Activated CD4-positive, alpha-beta T cell treated with anti-CD3 and anti-CD28 coated beads, Interleukin-2, amount 10 ng/mL, durations not matched to agents 24 days and 14 days (primary cell): ENCODE data around the gene EEF1AKMT4. TPM values are rescaled to one million over a fixed set of nuclear protein-coding genes. Genes with fewer than 3 reads are reported as not detected.
A peak's percentile ranks its signal among the peaks of the same experiment; 100 is the strongest.

Experiments
- DNase-seq: peaks from one replicate; pipeline ENCODE4 v3.0.0; 2022
- H3K27ac Mint-ChIP-seq: one replicate; pipeline ENCODE4 v1.8.0; 2022; ENCODE audit warnings: mild to moderate bottlenecking, mixed read lengths
- H3K27me3 Mint-ChIP-seq: one replicate; pipeline ENCODE4 v1.8.0; 2022; ENCODE audit warnings: mixed read lengths
- H3K36me3 Mint-ChIP-seq: one replicate; pipeline ENCODE4 v1.8.0; 2022; ENCODE audit warnings: low read depth, mild to moderate bottlenecking, mixed read lengths
- H3K4me1 Mint-ChIP-seq: one replicate; pipeline ENCODE4 v1.8.0; 2021; ENCODE audit warnings: mixed read lengths
- H3K4me3 Mint-ChIP-seq: one replicate; pipeline ENCODE4 v1.8.0; 2022; ENCODE audit warnings: mild to moderate bottlenecking, moderate library complexity, mixed read lengths
- H3K9me3 Mint-ChIP-seq: one replicate; pipeline ENCODE4 v1.8.0; 2021; ENCODE audit warnings: mixed read lengths
- intact Hi-C: fragments of 100-400 bp; cut with micrococcal nuclease; formaldehyde crosslinking; loops from one replicate; pipeline ENCODE4 v1.15.1; 2023
- total RNA-seq: library from RNA; stranded (reverse); gene quantifications from 2 replicates; pipeline ENCODE4 v1.2.3, GENCODE V29; 2022

EEF1AKMT4 gene
- total RNA-seq, 1 donor from 2014 or later = 14.3 TPM

DNA sequence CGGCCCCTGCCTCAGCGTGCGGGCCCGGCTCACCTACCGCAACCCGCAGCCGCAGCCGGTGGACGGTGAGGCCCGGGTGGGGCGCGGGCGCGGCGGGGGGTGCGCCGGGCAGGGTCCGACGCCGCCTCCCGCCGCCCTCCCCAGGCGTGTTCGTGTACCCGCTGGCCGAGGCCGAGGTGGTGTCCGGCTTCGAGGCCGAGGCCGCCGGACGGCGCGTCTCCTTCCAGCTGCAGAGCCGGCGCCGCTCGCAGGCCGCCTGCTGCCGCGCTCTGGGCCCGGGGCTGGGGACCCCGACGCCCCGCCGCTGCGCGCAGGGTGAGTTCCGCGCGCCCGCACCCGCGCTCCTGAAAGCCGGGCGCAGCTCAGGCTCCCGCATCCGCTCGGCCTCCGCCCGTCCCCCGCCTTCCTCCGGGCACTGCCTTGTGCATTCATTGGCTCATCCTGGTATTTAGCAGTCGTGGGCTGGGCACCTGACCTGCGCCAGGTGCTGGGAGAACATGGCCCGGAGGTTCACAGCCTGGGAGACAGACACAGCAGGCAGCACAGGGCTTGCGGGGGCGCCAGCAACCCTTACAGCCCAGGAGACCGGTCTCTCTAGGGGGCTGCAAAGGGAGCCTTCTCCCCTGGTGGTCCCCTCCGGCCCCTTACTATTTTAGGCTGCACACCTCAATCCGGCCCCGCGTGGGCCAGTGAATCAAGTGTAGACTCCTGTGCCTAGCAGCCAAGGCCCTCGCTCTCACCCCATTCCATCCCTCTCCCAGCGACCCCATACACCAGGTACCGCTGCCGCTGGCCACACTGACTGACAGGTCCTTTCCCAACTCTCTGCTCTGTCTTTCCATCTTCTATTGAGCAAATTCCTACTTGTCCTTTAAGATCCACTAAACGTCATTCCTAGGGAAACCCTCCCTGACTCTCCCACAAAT lies 18.6 kb upstream of the EEF1AKMT4 start:
- H3K9me3 Mint-ChIP-seq = no peaks in the 10 kb centered on the region
- H3K36me3 Mint-ChIP-seq = peaks cover 2% of the 10 kb centered on the region
- no peak for DNase-seq
- H3K27me3 Mint-ChIP-seq = peaks cover 50% of the 10 kb centered on the region
- H3K4me3 Mint-ChIP-seq = peak overlapping the region; percentile 50
- H3K4me1 Mint-ChIP-seq = peaks cover 8% of the 10 kb centered on the region
- no peak overlapping the region for H3K27ac Mint-ChIP-seq
- intact Hi-C loops = no loop called here

DNA sequence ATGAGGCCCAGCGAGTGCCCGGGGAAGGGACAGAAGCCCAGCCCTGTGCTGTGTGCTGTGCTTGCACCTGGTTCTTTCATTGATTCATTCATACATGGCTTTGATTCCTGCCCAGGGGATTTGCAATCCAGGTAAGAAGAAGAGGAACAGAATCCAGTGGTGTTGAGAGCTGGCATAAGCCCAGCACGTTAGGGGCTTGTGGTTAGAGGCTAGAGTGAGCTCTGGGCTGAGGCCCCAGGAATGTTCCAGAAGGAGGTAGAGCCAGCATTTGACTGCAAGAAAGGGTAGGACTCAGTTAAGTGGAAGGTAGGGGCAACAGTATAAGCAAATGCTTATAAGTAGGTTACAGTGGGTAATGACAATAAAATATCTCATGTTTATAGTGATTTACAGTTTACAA lies 17.8 kb upstream of the EEF1AKMT4 start:
- intact Hi-C loops = no loop called here
- DNase-seq = no peak
- Mint-ChIP-seq H3K9me3 (no peaks in the 10 kb centered on the region), H3K4me1 (peaks cover 8% of the 10 kb centered on the region), H3K36me3 (peaks cover 2% of the 10 kb centered on the region), H3K27ac (no peak overlapping the region), H3K4me3 (peak overlapping the region; percentile 50), H3K27me3 (peaks cover 45% of the 10 kb centered on the region)

DNA sequence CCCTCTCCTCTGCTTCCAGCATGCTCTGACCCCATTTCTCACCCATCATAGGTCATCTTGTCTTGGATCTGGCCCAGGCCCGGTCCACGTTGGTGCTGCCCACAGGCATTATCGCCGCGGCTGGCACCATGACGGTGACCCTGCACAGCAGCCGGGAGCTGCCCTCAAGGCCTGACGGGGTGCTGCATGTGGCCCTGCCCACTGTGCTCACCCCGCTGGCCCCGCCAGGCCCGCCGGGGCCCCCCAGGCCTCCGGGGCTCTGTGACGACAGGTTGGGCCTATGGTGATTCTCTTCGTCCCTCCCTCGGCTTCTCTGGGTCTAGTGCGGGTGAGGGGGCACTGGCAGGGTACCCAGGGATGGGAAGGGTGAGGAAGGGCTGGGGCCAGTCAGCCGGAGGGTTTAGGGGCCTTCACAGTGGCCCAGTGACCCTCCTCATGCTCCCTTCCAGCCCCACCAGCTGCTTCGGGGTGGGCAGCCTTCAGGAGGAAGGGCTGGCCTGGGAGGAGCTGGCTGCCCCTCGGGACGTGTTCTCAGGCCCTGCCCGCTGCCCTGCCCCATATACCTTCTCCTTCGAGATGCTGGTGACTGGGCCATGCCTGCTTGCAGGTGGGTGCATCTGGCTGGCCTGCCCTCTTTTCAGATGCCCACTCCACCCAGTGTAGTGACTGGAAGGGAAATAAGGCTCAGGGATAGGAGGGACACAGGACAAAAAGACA lies 16.2 kb upstream of the EEF1AKMT4 start:
- intact Hi-C loops = no loop called here
- Mint-ChIP-seq H3K36me3 (peaks cover 2% of the 10 kb centered on the region), H3K4me1 (peaks cover 8% of the 10 kb centered on the region), H3K9me3 (no peaks in the 10 kb centered on the region), H3K27me3 (peaks cover 35% of the 10 kb centered on the region), H3K27ac (no peak overlapping the region), H3K4me3 (no peak overlapping the region)
- no peak for DNase-seq

DNA sequence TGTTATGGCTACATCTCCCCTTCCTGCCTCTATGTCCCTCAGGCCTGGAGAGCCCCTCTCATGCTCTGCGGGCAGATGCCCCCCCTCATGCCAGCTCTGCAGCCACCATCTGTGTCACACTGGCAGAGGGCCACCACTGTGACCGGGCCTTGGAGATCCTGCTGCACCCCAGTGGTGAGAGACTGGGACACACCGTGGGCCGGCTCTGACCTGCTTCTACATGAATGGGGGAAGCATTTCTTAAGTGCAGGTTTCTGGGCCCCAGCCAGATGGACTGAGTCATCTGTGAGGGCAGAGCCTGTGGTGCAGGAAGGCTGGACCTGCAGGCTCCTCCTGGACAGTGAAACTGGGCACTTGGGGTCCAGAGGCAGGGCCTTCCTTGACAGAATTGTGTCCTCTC lies 15.2 kb upstream of the EEF1AKMT4 start:
- peaks cover 6% of the 10 kb centered on the region for H3K4me1 Mint-ChIP-seq
- no peak overlapping the region for H3K4me3 Mint-ChIP-seq
- intact Hi-C loops = no loop called here
- DNase-seq = no peak
- no peaks in the 10 kb centered on the region for H3K36me3 Mint-ChIP-seq
- H3K27me3 Mint-ChIP-seq = peaks cover 25% of the 10 kb centered on the region
- H3K27ac Mint-ChIP-seq = no peak overlapping the region
- no peaks in the 10 kb centered on the region for H3K9me3 Mint-ChIP-seq

DNA sequence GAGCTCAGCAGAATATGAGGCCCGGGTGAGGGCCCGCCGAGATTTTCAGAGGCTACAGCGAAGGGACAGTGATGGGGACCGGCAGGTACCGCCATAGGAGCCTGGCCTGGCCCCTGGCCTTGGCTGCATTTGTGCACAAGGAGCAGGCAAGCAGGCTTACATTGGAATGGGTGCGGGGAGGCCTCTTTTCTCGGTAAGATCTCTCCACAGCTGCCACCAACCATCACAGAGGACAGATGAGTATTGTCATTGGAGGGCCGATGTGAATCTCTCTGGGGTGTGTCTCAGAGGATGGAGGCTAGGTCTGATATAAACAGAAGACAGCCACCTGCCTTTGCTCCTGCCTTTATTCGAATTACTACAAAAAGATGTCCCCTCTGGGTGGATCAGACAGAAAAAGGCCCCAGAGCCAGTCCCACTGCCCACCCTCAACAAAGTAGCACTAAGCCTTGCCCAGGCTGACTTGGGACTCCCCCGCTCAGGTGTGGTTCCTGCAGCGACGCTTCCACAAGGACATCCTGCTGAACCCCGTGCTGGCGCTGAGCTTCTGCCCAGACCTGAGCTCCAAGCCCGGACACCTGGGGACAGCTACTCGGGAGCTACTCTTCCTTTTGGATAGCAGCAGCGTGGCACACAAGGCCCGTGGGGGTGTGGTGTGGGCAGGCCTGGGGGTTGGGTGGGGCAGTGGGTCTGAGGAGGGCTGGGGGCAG lies 14.6 kb upstream of the EEF1AKMT4 start:
- H3K4me3 Mint-ChIP-seq = no peak overlapping the region
- peaks cover 6% of the 10 kb centered on the region for H3K4me1 Mint-ChIP-seq
- intact Hi-C loops = no loop called here
- H3K36me3 Mint-ChIP-seq = no peaks in the 10 kb centered on the region
- peaks cover 25% of the 10 kb centered on the region for H3K27me3 Mint-ChIP-seq
- H3K9me3 Mint-ChIP-seq = no peaks in the 10 kb centered on the region
- no peak for DNase-seq
- H3K27ac Mint-ChIP-seq = no peak overlapping the region

DNA sequence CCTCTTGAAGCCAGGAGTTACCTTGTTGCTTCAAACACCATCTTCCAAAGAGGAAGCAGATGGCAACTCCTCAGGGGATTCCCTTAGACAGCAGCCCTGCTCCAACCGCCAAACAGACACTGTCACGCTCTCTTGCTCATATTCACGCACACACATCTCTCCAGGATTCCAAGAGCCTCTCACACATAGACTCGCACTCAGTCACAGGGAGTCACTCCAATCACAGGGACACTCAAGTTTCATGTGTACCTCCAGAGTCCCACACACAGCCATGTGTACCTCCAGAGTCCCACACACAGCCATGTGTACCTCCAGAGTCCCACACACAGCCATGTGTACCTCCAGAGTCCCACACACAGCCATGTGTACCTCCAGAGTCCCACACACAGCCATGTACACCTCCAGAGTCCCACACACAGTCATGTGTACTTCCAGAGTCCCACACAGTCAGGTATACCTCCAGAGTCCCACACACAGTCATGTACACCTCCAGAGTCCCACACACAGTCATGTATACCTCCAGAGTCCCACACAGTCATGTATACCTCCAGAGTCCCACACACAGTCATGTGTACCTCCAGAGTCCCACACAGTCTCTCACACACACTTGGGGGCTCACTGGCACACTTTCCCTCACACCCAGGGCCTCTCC lies 14.0 kb upstream of the EEF1AKMT4 start:
- peaks cover 25% of the 10 kb centered on the region for H3K27me3 Mint-ChIP-seq
- intact Hi-C loops = no loop called here

DNA sequence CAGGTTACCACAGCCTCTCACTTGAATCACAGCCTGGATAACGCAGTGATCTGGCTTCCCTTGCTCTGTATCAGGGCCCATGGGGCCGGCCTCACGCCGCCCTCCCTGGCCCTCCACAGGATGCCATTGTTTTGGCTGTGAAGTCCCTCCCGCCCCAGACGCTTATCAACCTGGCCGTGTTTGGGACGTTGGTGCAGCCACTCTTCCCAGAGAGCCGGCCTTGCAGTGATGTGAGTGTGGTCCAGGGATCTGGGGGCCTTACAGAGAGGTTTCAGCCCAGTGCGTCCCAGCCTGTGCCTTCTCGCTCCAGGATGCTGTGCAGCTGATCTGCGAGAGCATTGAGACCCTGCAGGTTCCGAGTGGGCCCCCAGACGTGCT lies 13.4 kb upstream of the EEF1AKMT4 start:
- Mint-ChIP-seq H3K4me3 (no peak overlapping the region), H3K9me3 (no peaks in the 10 kb centered on the region), H3K36me3 (no peaks in the 10 kb centered on the region), H3K4me1 (peaks cover 4% of the 10 kb centered on the region), H3K27me3 (peaks cover 23% of the 10 kb centered on the region), H3K27ac (no peak overlapping the region)
- intact Hi-C loops = no loop called here
- no peak for DNase-seq

More for the DNA sequence above, 14.0 kb upstream of the EEF1AKMT4 start:
- H3K36me3 Mint-ChIP-seq = no peaks in the 10 kb centered on the region
- H3K4me3 Mint-ChIP-seq = no peak overlapping the region
- no peak for DNase-seq
- no peak overlapping the region for H3K27ac Mint-ChIP-seq
- no peaks in the 10 kb centered on the region for H3K9me3 Mint-ChIP-seq
- peaks cover 6% of the 10 kb centered on the region for H3K4me1 Mint-ChIP-seq

DNA sequence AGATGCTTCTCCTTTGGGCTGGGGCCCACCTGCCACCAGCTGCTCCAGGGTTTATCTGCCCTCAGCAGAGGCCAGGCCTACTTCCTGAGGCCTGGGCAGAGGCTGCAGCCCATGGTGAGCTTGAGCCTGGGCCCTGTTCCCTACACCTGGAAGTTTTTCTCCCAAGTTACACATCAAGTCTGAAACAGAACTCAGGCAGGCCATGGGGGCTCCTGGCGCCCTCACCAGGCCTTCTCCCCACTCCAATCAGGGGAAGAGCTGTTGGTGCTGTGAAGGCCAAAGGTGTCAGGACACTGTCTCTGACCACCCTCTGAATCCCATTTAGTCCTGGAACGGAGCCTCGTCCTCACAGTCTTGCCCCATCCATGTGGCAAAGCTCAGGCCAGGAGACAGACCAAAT lies 12.8 kb upstream of the EEF1AKMT4 start:
- Mint-ChIP-seq H3K9me3 (no peaks in the 10 kb centered on the region), H3K4me1 (no peaks in the 10 kb centered on the region), H3K36me3 (no peaks in the 10 kb centered on the region), H3K27me3 (peaks cover 17% of the 10 kb centered on the region), H3K4me3 (no peak overlapping the region), H3K27ac (no peak overlapping the region)
- no peak for DNase-seq
- intact Hi-C loops = no loop called here

DNA sequence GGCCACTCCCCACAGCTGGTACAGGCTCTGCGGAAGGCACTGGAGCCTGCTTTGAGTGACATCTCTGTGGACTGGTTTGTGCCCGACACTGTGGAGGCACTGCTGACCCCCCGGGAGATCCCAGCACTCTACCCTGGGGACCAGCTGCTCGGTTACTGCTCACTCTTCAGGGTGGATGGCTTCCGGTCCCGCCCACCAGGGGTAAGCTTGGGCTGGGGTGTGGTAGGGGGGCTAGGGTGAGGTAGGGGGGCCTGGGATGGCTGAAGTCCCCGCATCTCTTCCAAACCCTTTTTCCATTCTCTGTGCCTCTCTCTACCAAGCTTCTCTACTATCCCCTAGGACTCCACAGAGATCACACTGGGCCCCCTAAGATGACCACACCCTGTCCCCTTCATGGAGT lies 12.3 kb upstream of the EEF1AKMT4 start:
- no peak overlapping the region for H3K4me3 Mint-ChIP-seq
- H3K9me3 Mint-ChIP-seq = no peaks in the 10 kb centered on the region
- intact Hi-C loops = no loop called here
- no peaks in the 10 kb centered on the region for H3K4me1 Mint-ChIP-seq
- no peak for DNase-seq
- H3K36me3 Mint-ChIP-seq = peaks cover 2% of the 10 kb centered on the region
- H3K27ac Mint-ChIP-seq = no peak overlapping the region
- peaks cover 11% of the 10 kb centered on the region for H3K27me3 Mint-ChIP-seq

DNA sequence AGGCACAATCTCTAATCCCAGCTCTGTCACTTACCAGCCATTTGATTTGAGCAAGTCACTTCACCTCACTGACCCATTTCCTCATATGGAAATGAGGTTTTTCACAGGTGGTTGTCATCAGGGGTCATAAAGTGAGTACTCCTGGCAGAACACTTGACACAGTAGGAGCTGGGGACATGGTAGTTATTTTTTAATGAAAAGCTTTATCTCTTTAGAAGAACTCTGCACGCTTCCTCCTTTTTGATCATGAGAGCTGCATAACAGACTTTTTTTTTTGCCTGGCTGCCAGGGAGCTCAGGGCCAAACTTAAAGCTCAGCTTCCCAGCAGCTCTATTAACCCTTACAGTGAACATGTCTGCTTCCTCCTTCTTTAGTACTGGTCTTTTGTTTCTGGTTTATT lies 11.7 kb upstream of the EEF1AKMT4 start:
- Mint-ChIP-seq H3K9me3 (no peaks in the 10 kb centered on the region), H3K4me1 (no peaks in the 10 kb centered on the region), H3K4me3 (no peak overlapping the region), H3K27ac (no peak overlapping the region), H3K27me3 (peaks cover 5% of the 10 kb centered on the region), H3K36me3 (peaks cover 8% of the 10 kb centered on the region)
- DNase-seq = no peak
- intact Hi-C loops = no loop called here

DNA sequence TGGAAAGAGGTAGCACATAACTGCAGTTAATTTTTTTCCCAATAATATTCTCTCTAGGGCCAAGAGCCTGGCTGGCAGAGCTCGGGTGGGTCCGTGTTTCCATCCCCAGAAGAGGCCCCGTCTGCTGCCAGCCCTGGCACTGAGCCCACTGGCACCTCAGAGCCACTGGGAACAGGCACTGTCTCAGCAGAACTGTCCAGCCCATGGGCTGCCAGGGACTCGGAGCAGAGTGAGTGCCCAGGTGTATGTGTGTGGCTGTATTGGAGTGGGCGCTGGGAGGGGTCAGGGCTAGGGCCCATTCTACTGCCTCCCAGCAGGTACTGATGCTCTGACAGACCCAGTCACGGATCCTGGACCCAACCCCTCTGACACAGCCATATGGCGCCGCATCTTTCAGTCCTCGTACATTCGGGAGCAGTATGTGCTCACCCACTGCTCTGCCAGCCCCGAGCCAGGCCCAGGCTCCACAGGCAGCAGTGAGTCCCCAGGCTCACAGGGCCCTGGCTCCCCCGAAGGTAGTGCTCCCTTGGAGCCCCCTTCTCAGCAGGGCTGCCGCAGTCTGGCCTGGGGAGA lies 11.1 kb upstream of the EEF1AKMT4 start:
- Mint-ChIP-seq H3K27ac (no peak overlapping the region), H3K9me3 (no peaks in the 10 kb centered on the region), H3K36me3 (peaks cover 11% of the 10 kb centered on the region), H3K4me1 (no peaks in the 10 kb centered on the region), H3K27me3 (peaks cover 3% of the 10 kb centered on the region), H3K4me3 (no peak overlapping the region)
- no peak for DNase-seq
- intact Hi-C loops = no loop called here

DNA sequence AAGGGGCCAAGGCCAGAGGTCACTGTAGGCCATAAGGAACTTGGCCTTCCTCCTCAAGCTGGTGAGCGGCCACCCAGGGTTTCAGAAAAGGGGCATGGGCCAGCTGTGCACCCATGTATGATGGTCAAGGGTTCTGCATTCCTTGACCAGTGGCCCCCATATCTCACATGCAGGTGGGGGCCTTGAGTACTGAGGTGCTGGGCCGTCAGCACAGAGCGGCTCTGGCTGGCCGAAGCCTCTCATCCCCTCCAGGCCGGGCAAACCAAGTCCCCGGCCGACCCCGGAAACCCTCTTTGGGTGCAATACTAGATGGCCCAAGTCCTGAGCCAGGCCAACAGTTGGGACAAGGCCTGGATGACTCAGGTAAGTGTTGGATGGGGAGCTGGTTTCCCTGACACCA lies 10.3 kb upstream of the EEF1AKMT4 start:
- Mint-ChIP-seq H3K27me3 (no peaks in the 10 kb centered on the region), H3K4me1 (no peaks in the 10 kb centered on the region), H3K9me3 (no peaks in the 10 kb centered on the region), H3K36me3 (peaks cover 14% of the 10 kb centered on the region), H3K4me3 (no peak overlapping the region), H3K27ac (no peak overlapping the region)
- intact Hi-C loops = no loop called here
- DNase-seq = peak; percentile 48

DNA sequence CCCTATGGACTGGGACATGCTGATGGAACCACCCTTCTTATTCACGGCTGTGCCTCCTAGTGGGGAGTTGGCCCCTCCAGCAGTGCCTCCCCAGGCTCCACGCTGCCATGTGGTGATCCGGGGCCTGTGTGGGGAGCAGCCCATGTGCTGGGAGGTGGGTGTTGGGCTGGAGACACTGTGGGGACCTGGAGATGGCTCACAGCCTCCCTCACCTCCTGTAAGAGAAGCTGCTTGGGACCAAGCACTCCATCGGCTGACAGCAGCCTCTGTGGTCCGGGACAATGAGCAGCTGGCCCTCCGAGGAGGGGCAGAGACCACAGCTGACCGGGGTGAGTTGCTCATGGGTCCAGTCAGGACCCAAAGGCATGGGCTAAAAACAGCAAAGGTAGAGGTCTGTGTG lies 9.8 kb upstream of the EEF1AKMT4 start:
- no peak for DNase-seq
- peaks cover 19% of the 10 kb centered on the region for H3K36me3 Mint-ChIP-seq
- no peak overlapping the region for H3K4me3 Mint-ChIP-seq
- intact Hi-C loops = no loop called here
- H3K27me3 Mint-ChIP-seq = no peaks in the 10 kb centered on the region
- H3K27ac Mint-ChIP-seq = no peak overlapping the region
- no peaks in the 10 kb centered on the region for H3K9me3 Mint-ChIP-seq
- no peaks in the 10 kb centered on the region for H3K4me1 Mint-ChIP-seq
